ENCODE results near the gene CCDC187. TPM values are rescaled to one million over a fixed set of nuclear protein-coding genes. Genes with fewer than 3 reads are reported as not detected.

CCDC187 gene
- total RNA-seq, 4 donors from 2014 or later: 0.20 TPM; not detected in 3

DNA sequence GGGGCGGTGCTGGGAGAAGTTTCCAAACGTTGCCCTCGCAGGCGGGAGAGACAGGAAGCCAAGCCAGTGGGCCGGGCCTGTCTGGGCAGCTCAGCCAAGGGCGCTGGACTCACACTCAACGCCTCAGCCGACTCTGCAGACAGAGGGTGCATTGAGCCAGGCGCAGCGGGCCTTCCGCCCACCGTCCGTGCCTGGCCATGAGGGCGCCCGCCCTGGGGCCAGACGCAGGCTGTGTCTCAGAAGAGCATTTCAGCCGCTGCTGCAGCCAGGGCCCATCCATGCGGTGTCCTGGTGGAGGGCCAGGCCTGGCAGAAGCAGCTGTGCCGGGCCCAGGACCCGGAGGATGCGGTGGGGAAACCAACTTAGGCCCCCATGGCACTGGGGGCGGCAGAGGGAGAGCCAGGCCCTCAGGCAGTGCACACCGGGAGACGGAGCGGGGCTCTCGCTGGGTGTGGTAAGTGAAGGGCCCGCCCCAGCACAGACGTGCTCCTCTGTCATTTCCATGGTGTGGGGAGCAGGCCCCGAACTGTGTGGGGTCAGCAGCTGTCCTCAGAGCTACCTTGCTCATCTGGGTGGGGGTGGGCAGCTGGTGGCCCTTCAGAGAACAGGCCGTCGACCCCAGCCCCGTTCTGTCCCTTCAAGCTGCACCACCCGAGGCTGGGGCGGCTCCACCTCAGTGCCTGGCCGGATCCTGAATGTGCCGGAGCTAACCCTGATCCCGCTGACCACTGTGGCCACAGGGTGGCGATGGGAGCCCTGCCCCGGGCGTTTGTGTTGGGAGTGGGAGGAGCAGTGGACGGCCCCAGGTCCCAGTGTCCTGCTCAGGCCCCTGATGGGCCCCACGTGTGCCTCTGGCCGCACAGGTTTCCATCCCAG lies 41.6 kb upstream of the CCDC187 start:
- 21 to 24% methylated on average over 4 to 42 of the region's 43 CpGs for WGBS, 2 donors
- Histone ChIP-seq H3K36me3 (peaks cover 0 to 30% (median 0%) of the 10 kb centered on the region in 3 donors), H3K4me3 (peak overlapping the region in 3 of 4 donors; percentile 7 to 29 (median 28)), H3K9me3 (no peaks in the 10 kb centered on the region), H3K27me3 (no peaks in the 10 kb centered on the region), H3K27ac (peak overlapping the region; percentile 75 to 93 (median 86)), H3K4me1 (peaks cover 0 to 78% (median 45%) of the 10 kb centered on the region in 4 donors)
- TF ChIP-seq, protein P1, sequence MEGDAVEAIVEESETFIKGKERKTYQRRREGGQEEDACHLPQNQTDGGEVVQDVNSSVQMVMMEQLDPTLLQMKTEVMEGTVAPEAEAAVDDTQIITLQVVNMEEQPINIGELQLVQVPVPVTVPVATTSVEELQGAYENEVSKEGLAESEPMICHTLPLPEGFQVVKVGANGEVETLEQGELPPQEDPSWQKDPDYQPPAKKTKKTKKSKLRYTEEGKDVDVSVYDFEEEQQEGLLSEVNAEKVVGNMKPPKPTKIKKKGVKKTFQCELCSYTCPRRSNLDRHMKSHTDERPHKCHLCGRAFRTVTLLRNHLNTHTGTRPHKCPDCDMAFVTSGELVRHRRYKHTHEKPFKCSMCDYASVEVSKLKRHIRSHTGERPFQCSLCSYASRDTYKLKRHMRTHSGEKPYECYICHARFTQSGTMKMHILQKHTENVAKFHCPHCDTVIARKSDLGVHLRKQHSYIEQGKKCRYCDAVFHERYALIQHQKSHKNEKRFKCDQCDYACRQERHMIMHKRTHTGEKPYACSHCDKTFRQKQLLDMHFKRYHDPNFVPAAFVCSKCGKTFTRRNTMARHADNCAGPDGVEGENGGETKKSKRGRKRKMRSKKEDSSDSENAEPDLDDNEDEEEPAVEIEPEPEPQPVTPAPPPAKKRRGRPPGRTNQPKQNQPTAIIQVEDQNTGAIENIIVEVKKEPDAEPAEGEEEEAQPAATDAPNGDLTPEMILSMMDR (IDR thresholded peaks at IDR 0.05): peak; percentile 32 to 83 (median 58)
- TF ChIP-seq EP300 (IDR thresholded peaks at IDR 0.05): peak; percentile 52 to 83
- TF ChIP-seq POLR2A (IDR thresholded peaks at IDR 0.05): peak; percentile 8 to 50
- peak; percentile 52 to 67 for DNase-seq (ENCODE audit: low spot score in 2 of 2)

DNA sequence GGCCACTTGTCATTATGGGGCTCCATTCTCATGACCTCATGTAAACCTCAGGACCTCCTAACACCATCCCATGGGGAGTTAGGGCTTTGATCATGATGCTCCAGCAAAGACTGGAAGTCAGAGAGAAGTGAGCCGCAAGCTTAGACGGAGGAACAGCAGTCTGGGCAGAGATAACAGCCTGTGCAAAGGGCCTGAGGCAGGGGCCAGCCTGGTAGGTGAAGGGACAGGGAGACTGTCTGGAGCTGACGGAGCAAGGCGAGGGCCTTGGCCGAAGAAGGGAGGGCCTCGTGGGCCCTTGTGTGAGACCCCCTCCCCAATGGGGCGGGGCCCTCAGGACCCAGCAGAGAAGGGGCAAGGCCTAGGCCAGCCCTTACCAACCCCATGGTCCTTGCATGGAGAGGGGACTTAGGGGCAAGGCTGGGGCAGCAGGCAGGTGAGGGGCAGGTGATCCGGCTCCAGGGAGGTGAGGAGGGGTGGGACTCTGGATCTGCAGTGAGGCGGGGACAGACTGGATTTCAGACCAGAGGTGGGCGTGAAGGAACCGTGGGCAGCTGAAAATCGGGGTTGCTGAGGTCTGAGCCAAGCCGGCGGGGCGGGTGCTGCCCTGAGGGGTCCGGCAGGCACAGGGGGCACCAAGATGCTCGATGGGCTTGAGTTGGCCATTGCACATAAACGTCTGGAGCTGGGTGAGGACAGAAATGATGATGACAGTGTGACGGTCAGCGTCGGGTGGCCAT lies 40.8 kb upstream of the CCDC187 start:
- WGBS, 2 donors: 54 to 55% methylated on average over 21 of the region's 21 CpGs
- peak overlapping the region; percentile 75 to 93 (median 86) for H3K27ac ChIP-seq

DNA sequence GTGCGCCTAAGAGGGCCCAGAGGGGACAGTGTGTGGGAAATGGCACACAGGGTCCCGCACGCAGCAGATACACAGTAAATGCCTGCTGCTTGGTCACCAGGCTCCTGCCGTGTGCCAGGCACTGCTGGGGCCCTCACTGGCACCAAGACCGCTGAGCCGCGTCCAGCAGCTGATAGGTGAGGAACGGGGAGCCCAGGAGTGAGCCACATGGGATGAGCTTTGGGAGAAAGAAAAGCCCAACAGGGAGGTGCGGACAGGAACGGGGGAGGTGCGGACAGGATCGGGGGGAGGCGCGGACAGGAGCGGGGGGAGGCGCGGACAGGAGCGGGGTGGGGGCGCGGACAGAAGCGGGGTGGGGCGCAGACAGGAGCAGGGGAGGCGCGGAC lies 40.0 kb upstream of the CCDC187 start:
- Histone ChIP-seq H3K4me3 (no peak overlapping the region), H3K9me3 (no peaks in the 10 kb centered on the region), H3K4me1 (peaks cover 0 to 95% (median 57%) of the 10 kb centered on the region in 4 donors), H3K27me3 (no peaks in the 10 kb centered on the region), H3K36me3 (peaks cover 0 to 28% (median 0%) of the 10 kb centered on the region in 3 donors), H3K27ac (peak overlapping the region; percentile 68 to 93 (median 86))
- no peak for DNase-seq (ENCODE audit: low spot score in 2 of 2)
- TF ChIP-seq POLR2A (IDR thresholded peaks at IDR 0.05) (no peak), EP300 (IDR thresholded peaks at IDR 0.05) (no peak)
- TF ChIP-seq, protein P1 (IDR thresholded peaks at IDR 0.05): no peak
- WGBS, 2 donors: 90 to 91% methylated on average over 24 of the region's 24 CpGs

More for the DNA sequence above, 40.8 kb upstream of the CCDC187 start:
- Histone ChIP-seq H3K27me3 (no peaks in the 10 kb centered on the region), H3K4me1 (peaks cover 0 to 86% (median 51%) of the 10 kb centered on the region in 4 donors), H3K9me3 (no peaks in the 10 kb centered on the region), H3K4me3 (no peak overlapping the region), H3K36me3 (peaks cover 0 to 30% (median 0%) of the 10 kb centered on the region in 3 donors)
- TF ChIP-seq, protein P1 (IDR thresholded peaks at IDR 0.05): no peak
- no peak for TF ChIP-seq EP300 (IDR thresholded peaks at IDR 0.05)
- no peak for TF ChIP-seq POLR2A (IDR thresholded peaks at IDR 0.05)
- no peak for DNase-seq (ENCODE audit: low spot score in 2 of 2)

DNA sequence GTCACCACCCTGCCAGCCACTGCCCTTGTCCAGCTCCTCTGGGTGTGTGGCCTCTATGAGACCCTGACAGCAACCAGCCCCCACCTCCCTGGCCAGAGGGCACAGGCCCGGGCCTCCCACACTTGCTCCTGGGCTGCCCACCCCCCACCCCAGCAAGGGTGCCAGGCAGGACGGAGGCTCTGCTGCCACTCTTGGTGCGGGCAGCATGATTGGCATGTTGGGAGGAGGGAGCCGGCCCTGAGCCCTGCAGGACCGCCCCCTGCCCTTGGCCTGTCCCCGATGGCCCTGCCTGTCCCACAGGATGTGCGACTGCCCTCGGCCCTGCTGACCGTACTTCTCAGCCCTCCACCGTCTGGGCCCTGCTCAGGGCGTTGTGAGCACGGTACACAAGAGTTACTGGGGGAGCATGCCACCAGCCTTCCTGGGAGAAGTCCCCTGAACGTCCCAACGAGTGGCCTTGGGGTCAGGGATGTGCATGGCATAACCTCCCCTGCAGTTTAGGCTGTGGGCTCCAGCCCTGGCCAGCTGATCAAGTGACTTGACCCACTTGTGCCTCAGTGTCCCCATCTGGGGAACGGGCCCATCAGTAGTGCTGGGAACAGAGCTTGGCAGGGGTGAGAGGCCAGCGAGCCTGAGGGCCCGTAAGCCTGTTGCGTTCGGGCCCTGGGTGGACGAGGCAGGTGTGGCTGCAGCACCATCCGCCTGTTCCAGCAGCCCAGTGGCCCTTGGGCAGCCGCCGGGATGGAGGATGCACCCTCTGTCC lies 39.4 kb upstream of the CCDC187 start:
- Histone ChIP-seq H3K9me3 (no peaks in the 10 kb centered on the region), H3K27ac (peak overlapping the region; percentile 68 to 93 (median 86)), H3K36me3 (peaks cover 0 to 28% (median 0%) of the 10 kb centered on the region in 3 donors), H3K4me3 (peak overlapping the region in 2 of 4 donors; percentile 44 to 53), H3K4me1 (peaks cover 0 to 99% (median 56%) of the 10 kb centered on the region in 4 donors), H3K27me3 (no peaks in the 10 kb centered on the region)
- TF ChIP-seq EP300 (IDR thresholded peaks at IDR 0.05) (no peak), POLR2A (IDR thresholded peaks at IDR 0.05) (no peak)
- TF ChIP-seq, protein P1 (IDR thresholded peaks at IDR 0.05): no peak
- WGBS, 2 donors: 59 to 61% methylated on average over 8 to 14 of the region's 23 CpGs
- no peak for DNase-seq (ENCODE audit: low spot score in 2 of 2)

Measured in tibial nerve (tissue), 4 donors.